Measurements from ENCODE around the gene ARL4D.

ARL4D gene

DNA sequence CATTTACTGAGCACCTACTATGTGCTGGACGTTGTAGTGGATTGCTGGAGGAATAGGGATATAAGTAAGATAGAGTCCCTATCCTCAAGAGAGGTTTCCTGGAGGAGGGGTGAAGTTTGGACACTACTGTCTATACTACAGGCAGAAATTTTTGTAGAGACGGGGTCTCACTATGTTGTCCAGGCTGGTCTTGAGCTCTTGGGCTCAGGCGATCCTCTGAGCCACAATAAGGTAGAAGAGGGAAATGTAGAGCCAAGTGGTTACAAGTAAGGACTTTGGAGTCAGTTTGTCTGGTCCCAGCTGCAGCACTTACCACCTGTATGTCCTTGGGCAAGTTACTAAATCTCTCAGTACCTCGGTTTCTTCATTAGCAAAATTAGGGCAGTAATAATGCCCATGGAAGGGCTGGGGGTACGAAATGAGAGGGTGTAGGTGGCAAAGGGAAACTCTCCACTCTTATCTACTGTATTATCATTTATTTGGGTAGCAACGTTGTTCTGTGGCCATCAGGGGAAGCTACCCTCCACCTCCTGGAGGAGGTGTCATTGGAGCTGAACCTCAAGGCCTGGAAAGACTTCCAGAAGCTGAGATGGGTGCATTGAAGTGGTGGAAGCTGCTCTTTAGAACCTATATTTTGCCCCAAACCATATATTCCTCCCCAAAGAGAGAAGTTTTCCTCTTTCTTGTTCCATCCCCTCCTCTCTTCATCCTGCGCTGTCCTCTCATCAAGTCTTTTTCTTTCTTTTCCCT, 50.1 kb downstream of the ARL4D start:
- H3K4me1 ChIP-seq (ENCODE audit: control insufficient read depth, insufficient read depth, low read length, poor library complexity, severe bottlenecking), result peaks cover 16% of the 10 kb centered on the region
- H3K4me3 ChIP-seq (ENCODE audit: extremely low read depth, insufficient read depth, low read length, poor library complexity, severe bottlenecking), result no peak overlapping the region
- H3K9me3 ChIP-seq (ENCODE audit: control insufficient read depth, low read length), result no peaks in the 10 kb centered on the region
- H3K36me3 ChIP-seq (ENCODE audit: control insufficient read depth, insufficient read depth, low read length), result no peaks in the 10 kb centered on the region
- WGBS, 2 experiments (ENCODE audit: insufficient coverage in 2 of 2), result 95 to 97% methylated on average over 3 of the region's 7 CpGs
- H3K27ac ChIP-seq (ENCODE audit: low read depth, low read length, severe bottlenecking), result no peak overlapping the region

DNA sequence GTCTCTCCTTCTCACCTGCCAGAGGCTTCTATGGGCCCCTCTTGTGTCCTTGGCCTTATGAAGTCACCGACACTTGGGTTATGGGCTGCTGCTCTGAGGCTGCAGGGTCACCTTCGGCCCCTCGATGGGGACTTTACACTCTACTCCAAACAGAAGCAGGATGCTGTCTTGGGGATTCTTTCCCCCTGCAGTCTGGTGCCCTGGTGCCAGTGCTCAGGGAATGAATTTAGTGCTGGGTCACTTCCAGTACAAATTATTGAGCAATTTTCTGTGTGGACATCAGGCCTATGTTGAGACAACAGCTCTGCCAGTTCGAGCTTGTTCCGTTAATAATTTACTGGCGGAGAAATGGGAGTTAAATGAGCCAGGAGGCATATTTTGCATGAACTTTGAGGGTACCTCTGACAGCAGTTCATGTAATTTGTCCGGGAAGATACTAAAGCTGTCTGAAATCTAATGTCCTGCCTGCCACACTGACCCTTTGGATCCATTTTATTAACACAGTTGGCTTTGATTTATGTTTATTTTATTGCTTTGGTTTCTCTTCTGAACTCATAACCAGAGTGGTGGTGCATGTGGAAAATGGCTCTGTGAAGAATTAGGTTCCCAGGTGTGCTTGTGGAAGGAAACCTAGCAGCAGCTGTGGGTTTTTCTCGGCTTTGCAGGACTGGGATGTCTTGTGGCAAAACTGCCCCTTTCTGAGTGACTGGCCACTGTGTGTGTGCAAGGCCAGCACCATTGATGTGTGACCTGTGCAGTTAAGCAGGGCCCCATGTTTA, 50.9 kb downstream of the ARL4D start:
- 80 to 91% methylated on average over 4 to 6 of the region's 8 CpGs for WGBS, 2 experiments (ENCODE audit: insufficient coverage in 2 of 2)
- Histone ChIP-seq H3K4me3 (ENCODE audit: extremely low read depth, insufficient read depth, low read length, poor library complexity, severe bottlenecking) (no peak overlapping the region), H3K9me3 (ENCODE audit: control insufficient read depth, low read length) (no peaks in the 10 kb centered on the region), H3K36me3 (ENCODE audit: control insufficient read depth, insufficient read depth, low read length) (no peaks in the 10 kb centered on the region), H3K27ac (ENCODE audit: low read depth, low read length, severe bottlenecking) (no peak overlapping the region), H3K4me1 (ENCODE audit: control insufficient read depth, insufficient read depth, low read length, poor library complexity, severe bottlenecking) (peaks cover 8% of the 10 kb centered on the region)

Data from mesodermal cell (in vitro differentiated cells).